ENCODE measurements around the gene CPT2.

The CPT2 gene

GRCh38 chr1:53174971-53175913 is 21.4 kb upstream of the CPT2 start:
- no peak for TF ChIP-seq USF1 (IDR thresholded peaks at IDR 0.05)
- no peak for TF ChIP-seq CEBPB (IDR thresholded peaks at IDR 0.05)
- no peak for TF ChIP-seq EP300 (IDR thresholded peaks at IDR 0.05; ENCODE audit: borderline replicate concordance)
- no peak for TF ChIP-seq TEAD4 (IDR thresholded peaks at IDR 0.05)
- no peak for TF ChIP-seq RAD21 (IDR thresholded peaks at IDR 0.05; ENCODE audit: low read depth)
- no peak for TF ChIP-seq TCF12 (IDR thresholded peaks at IDR 0.05; ENCODE audit: low read depth)
- TF ChIP-seq CREB1 (IDR thresholded peaks at IDR 0.05; ENCODE audit: low read depth), result no peak
- TF ChIP-seq FOXM1 (IDR thresholded peaks at IDR 0.05; ENCODE audit: borderline replicate concordance, low read depth), result no peak
- TF ChIP-seq EGR1 (IDR thresholded peaks at IDR 0.05), result no peak

- no peak for TF ChIP-seq NFIC (IDR thresholded peaks at IDR 0.05)
- TF ChIP-seq RAD21 (IDR thresholded peaks at IDR 0.05; ENCODE audit: low read depth), result peak; percentile 37; the same call in 1 of the 2 replicates
- TF ChIP-seq TAF1 (IDR thresholded peaks at IDR 0.05; ENCODE audit: low read depth), result no peak
- no peak for TF ChIP-seq CREB1 (IDR thresholded peaks at IDR 0.05; ENCODE audit: low read depth)
These were observed 20.0 kb upstream of the CPT2 start for GRCh38 chr1:53176452-53177208.

GRCh38 chr1:53180226-53180625 is 16.4 kb upstream of the CPT2 start:
- TF ChIP-seq YY1 (IDR thresholded peaks at IDR 0.05; ENCODE audit: low read depth), result no peak
- TF ChIP-seq CEBPB (IDR thresholded peaks at IDR 0.05), result no peak
- no peak for TF ChIP-seq FOXM1 (IDR thresholded peaks at IDR 0.05; ENCODE audit: borderline replicate concordance, low read depth)
- TF ChIP-seq NFIC (IDR thresholded peaks at IDR 0.05), result no peak
- TF ChIP-seq TAF1 (IDR thresholded peaks at IDR 0.05; ENCODE audit: low read depth), result no peak
- TF ChIP-seq EGR1 (IDR thresholded peaks at IDR 0.05), result no peak
- no peak for TF ChIP-seq RAD21 (IDR thresholded peaks at IDR 0.05; ENCODE audit: low read depth)
- no peak for TF ChIP-seq EP300 (IDR thresholded peaks at IDR 0.05; ENCODE audit: borderline replicate concordance)
- no peak for TF ChIP-seq ZBTB7A (IDR thresholded peaks at IDR 0.05; ENCODE audit: low read depth)
- TF ChIP-seq CREB1 (IDR thresholded peaks at IDR 0.05; ENCODE audit: low read depth), result no peak
- no peak for TF ChIP-seq USF1 (IDR thresholded peaks at IDR 0.05)
- TF ChIP-seq REST (IDR thresholded peaks at IDR 0.05; ENCODE audit: low read depth), result no peak
- no peak for TF ChIP-seq TCF12 (IDR thresholded peaks at IDR 0.05; ENCODE audit: low read depth)
- TF ChIP-seq MAX (IDR thresholded peaks at IDR 0.05), result no peak
- no peak for TF ChIP-seq TEAD4 (IDR thresholded peaks at IDR 0.05)

- no peak for TF ChIP-seq NFIC (IDR thresholded peaks at IDR 0.05)
- TF ChIP-seq FOXM1 (IDR thresholded peaks at IDR 0.05; ENCODE audit: borderline replicate concordance, low read depth), result no peak
- TF ChIP-seq USF1 (IDR thresholded peaks at IDR 0.05), result no peak
- no peak for TF ChIP-seq CEBPB (IDR thresholded peaks at IDR 0.05)
- no peak for TF ChIP-seq TAF1 (IDR thresholded peaks at IDR 0.05; ENCODE audit: low read depth)
- TF ChIP-seq YY1 (IDR thresholded peaks at IDR 0.05; ENCODE audit: low read depth), result no peak
- no peak for TF ChIP-seq MAX (IDR thresholded peaks at IDR 0.05)
- no peak for TF ChIP-seq CREB1 (IDR thresholded peaks at IDR 0.05; ENCODE audit: low read depth)
- no peak for TF ChIP-seq REST (IDR thresholded peaks at IDR 0.05; ENCODE audit: low read depth)
- TF ChIP-seq TEAD4 (IDR thresholded peaks at IDR 0.05), result no peak
These were observed 15.7 kb upstream of the CPT2 start for GRCh38 chr1:53180951-53181350.

GRCh38 chr1:53182111-53182593 is 14.5 kb upstream of the CPT2 start:
- TF ChIP-seq FOXM1 (IDR thresholded peaks at IDR 0.05; ENCODE audit: borderline replicate concordance, low read depth) (no peak), MAX (IDR thresholded peaks at IDR 0.05) (peak; percentile 44; the same call in 1 of the 2 replicates), TCF12 (IDR thresholded peaks at IDR 0.05; ENCODE audit: low read depth) (no peak), CREB1 (IDR thresholded peaks at IDR 0.05; ENCODE audit: low read depth) (no peak), YY1 (IDR thresholded peaks at IDR 0.05; ENCODE audit: low read depth) (0 out of 2 replicates have a peak, but pooled peaks have one; percentile 19), CEBPB (IDR thresholded peaks at IDR 0.05) (no peak), EGR1 (IDR thresholded peaks at IDR 0.05) (no peak), TEAD4 (IDR thresholded peaks at IDR 0.05) (peak; percentile 99), EP300 (IDR thresholded peaks at IDR 0.05; ENCODE audit: borderline replicate concordance) (no peak), TAF1 (IDR thresholded peaks at IDR 0.05; ENCODE audit: low read depth) (no peak), REST (IDR thresholded peaks at IDR 0.05; ENCODE audit: low read depth) (no peak), ZBTB7A (IDR thresholded peaks at IDR 0.05; ENCODE audit: low read depth) (no peak), RAD21 (IDR thresholded peaks at IDR 0.05; ENCODE audit: low read depth) (peak; percentile 71), USF1 (IDR thresholded peaks at IDR 0.05) (no peak)
